Colon (tissue), 2 donors: Measurements from ENCODE around the gene CTF1.
A peak's percentile ranks its signal among the peaks of the same experiment; 100 is the strongest.

Source experiments
- FAIRE-seq: peaks from 2 replicates; lab custom pipeline; 2012; peaks lifted over from hg19 to GRCh38; lab: Jason Lieb, UNC
- donor health status: control.
- donor health status: control.

The CTF1 gene

DNA sequence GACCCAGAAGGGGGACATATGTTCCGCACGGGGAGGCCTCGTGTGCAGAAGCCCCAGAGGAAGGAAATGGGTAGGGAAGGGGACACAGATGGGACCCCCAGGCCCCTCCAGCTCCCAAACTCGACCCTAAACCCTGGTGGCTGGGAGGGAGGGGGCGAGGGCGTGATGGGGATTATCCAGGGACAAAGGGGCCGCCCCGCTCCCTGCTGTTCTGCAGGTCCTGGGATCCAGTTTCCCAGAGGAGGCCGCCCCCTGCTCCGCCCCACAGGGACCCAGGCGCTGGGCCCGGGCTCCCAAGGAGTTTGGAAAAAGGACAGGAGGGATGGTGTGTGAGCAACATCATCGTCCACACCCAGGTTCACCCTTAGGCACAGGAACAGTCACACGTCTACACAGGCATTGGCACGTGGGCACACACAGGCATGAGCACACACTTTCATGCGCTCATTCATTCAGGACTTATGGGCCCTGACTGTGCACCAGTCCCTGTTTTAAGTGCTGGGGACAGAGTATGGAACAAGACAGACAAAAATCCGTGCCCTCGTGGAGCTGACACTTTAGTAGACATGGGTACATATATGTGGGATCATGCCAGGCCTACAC lies 14.1 kb downstream of the CTF1 start:
- no peak for FAIRE-seq

DNA sequence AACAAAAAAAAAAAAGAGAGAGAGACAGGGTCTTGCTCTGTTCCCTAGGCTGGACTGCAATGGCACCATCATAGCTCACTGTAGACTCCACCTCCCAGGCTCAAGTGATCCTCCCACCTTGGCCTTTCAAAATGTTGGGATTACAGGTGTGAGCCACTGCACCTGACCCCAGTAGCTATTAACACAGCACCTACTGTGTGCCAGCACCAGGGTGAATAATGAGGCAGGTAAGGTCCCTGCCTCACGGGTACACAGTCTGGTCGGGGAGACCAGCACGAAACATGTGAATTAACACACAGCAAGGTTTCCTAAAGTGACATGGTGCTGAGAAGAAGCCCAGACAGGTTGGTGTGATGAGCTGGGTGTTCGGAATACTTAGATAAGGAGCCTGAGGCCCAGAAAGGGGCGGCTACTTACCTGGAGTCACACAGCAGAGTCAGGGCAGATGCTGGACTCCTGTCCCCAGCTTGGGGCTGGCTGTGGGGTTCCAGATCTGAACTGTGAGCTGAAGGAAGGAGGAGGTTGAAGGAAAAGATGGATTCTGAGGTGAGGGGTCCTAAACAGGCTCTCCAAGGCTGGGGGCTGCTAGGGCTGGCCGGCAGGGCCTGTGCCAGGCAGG lies 16.5 kb downstream of the CTF1 start:
- FAIRE-seq: no peak

DNA sequence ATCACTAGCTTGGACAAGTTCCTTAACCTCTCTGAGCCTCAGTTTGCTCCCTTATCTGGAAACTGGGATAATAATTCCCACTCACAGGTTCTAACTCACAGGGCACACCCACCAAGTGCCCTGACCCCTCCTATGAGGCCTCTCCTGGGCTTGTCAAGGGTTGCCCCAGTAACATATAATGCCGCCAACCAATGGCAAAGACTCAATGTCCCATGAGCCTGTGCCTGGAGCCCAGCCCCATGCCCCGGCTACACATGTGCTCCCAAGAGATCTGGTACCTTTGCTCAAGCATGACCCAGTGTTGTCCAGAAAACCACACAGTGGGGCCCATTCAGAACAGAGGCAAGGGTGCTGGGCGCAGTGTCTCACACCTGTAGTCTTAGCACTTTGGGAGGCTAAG lies 18.4 kb downstream of the CTF1 start:
- FAIRE-seq: no peak

DNA sequence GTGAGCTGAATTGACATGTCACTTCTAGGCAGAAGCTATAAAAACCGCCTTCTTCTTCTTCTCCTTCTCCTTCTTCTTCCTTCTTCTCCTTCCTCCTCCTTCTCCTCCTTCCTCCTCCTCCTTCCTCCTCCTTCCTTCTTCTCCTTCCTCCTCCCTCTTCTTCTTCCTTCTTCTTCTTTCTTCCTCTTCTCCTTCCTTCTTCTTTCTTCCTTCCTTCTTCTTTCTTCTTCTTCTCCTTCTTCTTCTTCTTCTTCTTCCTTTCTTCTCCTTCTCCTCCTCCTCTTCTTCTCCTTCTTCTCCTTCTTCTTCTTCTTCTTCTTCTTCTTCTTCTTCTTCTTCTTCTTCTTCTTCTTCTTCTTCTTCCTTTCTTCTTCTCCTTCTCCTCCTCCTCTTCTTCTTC lies 22.2 kb downstream of the CTF1 start:
- FAIRE-seq: no peak

- no peak for FAIRE-seq
Measured at GRCh38 chr16:30920891-30921290, 24.5 kb downstream of the CTF1 start.

GRCh38 chr16:30921459-30921747 lies 25.0 kb downstream of the CTF1 start:
- FAIRE-seq: no peak

DNA sequence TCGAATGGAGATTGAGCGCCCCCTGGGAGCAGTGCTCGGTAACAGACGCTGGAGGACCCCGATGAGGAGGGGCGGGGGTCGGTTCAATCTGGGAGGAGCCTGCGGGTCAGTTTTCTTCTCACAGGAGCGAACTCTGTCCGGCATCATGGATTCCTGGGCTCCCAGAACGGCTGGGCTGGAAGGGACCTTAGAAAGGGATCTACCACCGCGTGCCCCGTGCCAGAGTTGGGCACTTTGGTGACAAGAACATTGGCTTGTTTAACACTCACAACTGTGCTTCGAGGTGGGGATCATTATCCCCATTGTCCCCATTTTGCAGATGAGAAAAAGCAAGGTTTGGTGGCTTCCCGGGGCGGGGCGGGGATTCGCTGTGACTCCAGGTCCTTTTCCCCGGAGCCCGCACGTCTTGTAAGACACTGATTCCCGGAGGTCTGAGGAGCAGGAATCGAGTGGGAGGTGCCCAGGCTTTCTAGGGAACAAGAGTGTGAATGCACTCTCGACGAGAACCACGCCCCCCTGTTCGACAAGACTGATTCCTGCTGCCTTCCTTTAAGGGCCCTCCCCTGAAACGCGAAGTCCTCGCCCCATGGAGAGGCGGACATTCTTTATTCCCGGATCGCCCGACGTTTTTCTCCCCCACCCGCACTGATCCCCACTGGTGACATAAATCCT lies 25.5 kb downstream of the CTF1 start:
- no peak for FAIRE-seq

DNA sequence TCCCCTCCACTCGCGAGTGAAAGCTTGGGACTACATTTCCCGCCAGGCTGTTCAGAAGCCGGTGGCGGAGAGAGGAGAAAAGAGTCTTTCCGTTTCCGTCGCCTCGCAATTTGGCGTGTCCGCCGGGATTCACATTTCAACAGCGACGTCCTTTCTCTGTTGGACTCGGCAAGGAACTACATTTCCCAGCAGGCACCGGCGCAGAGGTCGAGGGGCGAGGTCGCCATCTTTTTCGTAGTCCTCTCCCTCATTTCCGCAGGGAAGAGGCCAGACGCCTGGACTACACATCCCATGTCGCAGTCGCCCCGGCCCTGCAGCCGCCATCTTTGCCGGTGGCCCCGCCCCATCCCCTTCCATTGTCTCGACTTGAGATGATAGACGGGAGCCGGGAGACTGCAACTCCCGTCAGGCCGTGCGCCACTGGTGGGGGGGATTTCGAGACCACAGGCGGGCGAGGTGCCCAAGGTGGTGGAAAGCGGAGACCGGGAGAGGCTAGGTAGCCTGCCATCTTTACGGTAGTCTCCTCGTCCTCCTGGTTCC lies 26.1 kb downstream of the CTF1 start:
- peak; percentile 92 for FAIRE-seq

- no peak for FAIRE-seq
Measured at GRCh38 chr16:30922960-30923535, 26.6 kb downstream of the CTF1 start.

DNA sequence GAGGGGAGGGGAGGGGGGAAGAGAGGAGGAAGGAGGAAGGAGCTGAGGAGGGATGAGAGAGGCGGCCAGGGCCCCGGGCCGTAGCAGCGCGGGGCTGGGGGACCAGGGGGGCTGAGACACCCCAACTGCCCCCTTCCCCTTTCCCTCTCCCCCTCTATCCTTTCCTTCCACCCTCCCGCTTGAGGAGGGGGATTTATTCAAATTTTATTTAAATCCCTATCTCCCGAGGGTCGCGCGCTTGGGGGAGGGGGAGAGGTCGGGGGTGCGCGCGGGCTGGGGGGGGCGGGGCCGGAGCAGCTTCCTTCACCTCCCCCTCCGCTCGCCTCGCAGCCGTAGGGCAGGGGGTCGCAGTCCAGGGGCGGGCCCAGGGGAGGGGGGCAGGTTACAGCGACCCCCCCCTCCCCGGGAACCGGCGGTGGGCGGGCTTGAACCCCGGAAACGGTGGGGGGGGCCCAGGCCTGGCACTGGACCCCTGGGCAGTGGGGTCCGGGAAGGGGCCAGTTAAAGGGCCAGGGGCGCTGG lies 27.2 kb downstream of the CTF1 start, which contains the start of gene FBXL19:
FBXL19 (plus strand) TSS at position 19 of the 522 bp plus-strand sequence. CDS start 2,183 bp downstream, outside the sequence.
- no peak for FAIRE-seq

DNA sequence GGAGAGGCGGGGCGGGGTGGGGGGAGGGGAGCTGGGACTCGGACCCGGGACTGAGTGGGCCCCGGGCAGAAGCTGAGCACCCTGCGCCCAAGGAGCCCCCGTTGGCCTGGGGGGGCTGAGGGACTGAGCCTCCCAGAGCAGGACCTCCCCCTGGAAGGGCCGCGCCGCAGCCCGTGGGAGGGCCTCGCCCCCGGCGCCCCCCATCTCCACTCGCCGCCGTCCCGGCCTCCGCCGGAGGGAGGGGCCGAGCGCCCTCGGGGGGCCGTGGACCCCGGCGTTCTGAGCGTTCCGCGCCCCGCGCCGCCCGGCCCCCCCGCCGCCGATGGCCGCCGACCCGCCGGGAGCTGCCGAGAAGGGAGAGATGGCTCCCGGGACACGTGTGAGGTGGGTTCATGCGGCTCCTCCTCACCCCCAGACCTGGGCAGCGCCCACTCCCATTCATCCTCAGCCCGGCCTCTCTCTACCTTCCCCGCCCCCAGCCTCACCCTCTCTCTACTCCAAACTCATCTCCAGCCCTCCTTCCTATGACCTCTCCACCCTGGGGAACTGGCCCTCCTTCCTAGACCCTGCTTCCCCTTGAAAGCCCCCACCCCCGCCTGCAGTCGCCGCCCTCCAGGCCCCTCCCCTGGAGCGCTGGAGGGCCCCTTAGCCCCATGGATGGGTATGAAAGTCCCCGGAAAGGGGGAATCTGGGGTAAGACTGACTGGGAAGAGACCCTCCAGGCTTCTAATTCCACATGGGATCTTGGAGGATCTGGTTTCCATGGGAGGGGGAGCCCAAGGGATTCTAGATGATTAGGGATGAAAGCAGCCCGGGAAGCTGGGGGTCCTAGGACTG lies 27.9 kb downstream of the CTF1 start:
- no peak for FAIRE-seq

GRCh38 chr16:30924913-30925631 lies 28.7 kb downstream of the CTF1 start:
- no peak for FAIRE-seq

- FAIRE-seq: no peak
Measured at GRCh38 chr16:30925632-30925987, 29.2 kb downstream of the CTF1 start.

DNA sequence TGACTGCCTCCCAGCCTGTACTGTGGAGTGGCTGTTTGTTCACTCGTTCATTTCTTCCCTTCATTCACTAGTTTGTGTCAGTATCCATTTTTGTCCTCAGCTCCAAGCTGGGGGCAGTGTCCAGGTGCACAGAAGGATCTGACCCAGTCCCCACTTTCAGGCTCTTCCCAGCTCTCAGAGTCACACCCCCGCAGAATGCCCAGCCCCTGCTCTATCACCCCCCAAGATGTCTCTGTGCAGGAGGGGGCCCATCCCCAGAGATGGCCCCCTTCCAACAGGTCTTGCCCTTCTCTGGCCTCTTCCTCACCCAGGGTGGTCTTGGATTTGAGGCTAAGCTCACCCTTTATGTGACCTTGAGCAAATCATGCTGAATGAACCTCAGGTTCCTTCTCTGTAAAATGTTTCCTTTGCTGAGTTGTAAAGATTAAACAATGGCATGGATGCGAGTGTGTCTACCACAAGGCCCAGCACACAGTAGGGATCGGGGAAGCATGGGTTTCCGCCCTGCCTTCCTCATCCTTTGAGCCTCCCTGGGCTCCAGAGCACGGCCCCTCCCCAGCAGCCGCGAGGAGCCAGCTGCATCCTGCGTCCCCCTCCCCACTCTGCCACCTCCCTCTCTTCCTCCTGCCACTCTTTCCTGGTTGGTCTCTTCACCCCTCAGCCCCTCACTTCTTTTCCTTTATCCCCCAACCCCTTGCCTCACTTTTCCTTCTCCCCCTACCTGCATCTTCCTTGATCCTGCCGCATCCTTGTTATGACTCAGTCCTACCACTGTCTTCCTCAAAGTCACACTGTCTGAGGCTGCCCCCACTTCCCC lies 29.8 kb downstream of the CTF1 start:
- no peak for FAIRE-seq

GRCh38 chr16:30926937-30927788 lies 30.7 kb downstream of the CTF1 start:
- FAIRE-seq: no peak

DNA sequence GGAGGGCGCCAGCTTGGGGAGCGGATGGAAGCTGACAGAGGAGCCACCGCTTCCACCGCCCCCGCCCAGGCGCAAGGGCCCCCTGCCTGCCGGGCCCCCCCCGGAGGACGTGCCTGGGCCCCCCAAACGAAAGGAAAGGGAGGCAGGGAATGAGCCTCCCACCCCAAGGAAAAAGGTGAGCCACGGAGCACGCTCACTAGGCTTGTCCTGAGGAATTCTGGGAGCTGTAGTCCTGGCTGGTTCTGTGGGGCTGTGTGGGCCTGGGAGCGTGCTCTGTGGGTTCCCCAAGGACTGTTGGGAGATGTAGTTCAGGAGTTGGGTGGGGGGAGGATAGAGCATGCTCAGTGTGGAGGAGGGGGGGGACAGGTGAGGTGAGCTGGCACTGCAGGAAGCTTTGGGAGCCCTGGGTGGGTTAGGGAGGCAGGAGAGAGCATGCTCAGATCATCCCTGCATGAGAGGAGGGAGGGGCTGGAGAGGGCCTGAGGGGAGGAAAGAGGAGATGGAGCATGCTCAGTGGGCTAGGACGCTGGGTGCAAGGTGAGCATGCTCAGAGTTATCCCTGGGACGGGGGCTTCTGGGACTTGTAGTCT lies 31.5 kb downstream of the CTF1 start:
- FAIRE-seq: no peak

GRCh38 chr16:30928390-30928789 lies 32.0 kb downstream of the CTF1 start:
- FAIRE-seq: no peak

GRCh38 chr16:30929167-30929566 lies 32.8 kb downstream of the CTF1 start:
- no peak for FAIRE-seq

DNA sequence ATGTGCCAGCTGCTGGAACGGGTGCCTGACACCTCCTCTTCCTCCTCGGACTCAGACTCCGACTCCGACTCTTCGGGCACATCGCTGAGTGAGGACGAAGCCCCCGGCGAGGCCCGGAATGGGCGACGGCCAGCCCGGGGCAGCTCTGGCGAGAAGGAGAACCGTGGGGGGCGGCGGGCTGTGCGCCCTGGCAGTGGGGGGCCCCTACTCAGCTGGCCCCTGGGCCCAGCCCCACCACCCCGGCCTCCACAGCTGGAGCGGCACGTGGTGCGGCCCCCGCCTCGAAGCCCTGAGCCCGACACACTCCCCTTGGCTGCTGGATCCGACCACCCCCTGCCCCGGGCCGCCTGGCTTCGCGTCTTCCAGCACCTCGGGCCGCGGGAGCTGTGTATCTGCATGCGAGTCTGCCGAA lies 33.8 kb downstream of the CTF1 start:
- FAIRE-seq: no peak
